ENCODE results near the gene CDH19.
"Not testable (repeated sequence)": the region's sequence is repeated elsewhere in the genome, so short reads cannot be mapped to it uniquely, and the experiment has no call there.

CDH19 gene

DNA sequence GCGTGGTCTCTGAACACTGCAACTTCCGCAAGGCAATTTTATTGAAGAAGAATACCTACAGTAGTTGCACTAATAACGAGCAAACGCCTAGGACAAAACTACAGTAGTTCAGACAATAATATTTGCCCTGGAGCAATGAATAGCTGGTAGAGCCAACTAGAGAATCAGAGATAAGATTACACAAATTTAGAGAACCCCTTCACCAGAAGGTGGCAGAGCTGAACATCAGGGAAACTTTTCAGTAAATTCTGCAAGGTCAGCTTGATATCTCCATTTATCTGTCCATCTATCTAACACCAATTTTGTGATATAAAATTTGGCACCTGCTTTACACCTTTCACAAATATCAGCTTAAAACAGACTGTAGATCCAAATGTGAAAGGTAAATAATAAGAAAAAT lies 43.8 kb downstream of the CDH19 start:
- DNase-seq = peak; percentile 40 to 73

DNA sequence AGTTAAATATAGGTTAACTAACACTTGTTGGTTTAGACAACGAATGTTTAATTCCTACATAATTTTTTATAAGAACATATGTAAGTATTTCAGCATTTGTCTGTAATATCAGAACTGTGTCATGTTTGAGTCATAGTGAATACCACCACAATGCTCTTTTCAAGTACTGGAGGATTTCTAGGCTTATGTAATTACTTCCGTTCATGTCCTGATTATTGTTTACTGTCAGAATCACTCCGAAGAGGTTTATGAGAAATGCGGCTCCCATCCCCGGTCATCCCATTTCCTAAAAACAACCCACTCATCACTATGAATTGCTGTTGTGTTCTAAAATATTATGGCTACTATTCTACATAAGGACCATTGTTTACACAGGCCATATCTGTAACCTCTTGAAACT lies 45.1 kb downstream of the CDH19 start:
- no peak for DNase-seq

DNA sequence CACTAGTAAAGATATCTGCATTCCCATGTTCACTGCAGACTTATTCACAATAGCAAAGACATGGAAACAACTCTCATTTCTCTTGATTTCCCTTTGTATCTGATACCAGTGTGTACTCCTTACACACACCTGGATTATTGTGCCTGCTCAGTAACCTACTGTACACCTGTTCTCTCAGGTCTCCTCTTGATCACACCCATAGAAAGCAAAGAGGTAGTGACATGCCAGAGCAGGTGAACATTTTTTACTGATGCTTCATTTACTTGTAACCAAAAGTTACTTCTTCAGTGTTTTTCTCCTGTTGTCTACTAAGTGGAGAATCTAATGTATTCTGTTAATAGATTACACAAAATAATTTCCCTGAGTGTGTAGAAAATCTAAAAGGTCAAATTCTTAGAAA lies 46.8 kb downstream of the CDH19 start:
- DNase-seq = no peak

GRCh38 chr18:66555585-66555984 lies 48.3 kb downstream of the CDH19 start:
- no peak for DNase-seq

GRCh38 chr18:66553824-66554223 lies 50.1 kb downstream of the CDH19 start:
- DNase-seq = no peak

DNA sequence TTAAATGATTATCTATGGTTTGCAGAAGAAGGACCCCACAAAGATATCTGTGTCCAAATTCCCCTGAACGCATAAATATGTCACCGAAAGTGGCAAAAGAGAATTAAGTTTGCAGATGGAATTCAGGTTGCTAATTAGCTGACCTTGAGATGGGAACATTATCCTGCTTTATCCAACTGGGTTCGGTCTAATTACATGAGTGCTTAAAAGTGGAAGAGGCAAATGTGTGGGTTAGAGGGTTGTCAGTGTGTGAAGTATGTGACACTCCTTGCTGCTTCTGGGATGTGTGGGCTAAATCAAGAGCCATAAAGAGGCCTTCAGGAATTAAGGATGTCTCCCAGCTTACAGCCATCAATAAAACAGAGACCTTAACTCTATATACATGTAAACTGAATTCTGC lies 53.5 kb downstream of the CDH19 start:
- DNase-seq = no peak

GRCh38 chr18:66548747-66549146 lies 55.1 kb downstream of the CDH19 start:
- DNase-seq = no peak

GRCh38 chr18:66534110-66534509 lies 69.8 kb downstream of the CDH19 start:
- DNase-seq = peak; percentile 66 to 90

GRCh38 chr18:66533693-66534092 lies 70.2 kb downstream of the CDH19 start:
- DNase-seq = peak; percentile 73 to 94

DNA sequence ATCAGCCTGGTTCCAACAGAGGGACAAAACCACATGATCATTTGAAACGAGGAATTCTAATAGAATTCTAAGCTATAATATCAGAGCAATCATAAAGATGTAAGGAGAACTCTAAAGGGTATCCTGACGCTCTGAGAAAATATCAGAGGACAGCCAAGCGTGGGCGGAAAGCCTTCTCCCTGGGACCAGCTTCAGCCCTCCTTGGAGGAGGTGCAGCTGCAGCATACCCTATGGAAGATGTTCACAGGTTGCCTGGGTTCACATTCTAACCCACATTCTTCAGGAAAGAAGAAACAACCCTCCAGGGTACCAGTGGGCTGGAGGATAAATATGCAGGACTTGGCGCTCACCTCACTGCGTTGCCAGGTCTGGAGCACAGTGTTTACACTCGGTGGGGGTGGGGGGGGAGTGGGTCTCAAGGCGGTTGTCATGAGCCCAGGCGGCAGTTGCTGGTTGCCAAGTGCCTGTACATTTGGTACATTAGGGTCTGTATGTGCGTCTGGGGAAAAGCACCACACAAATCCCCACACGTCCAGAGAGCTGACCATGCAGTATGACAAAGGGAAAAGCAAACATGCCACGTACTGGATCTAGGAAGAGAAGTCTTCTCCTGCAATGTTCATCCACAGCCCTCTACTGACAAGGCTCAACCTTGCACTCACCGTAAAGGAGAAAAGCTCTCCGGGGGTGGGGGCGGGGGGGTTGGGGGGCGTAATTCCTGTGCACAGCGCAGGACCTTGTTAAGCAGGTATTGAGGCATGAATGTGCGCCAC lies 80.5 kb downstream of the CDH19 start:
- DNase-seq = no peak

- DNase-seq = no peak
Measured at GRCh38 chr18:66513996-66514395, 89.9 kb downstream of the CDH19 start.

DNA sequence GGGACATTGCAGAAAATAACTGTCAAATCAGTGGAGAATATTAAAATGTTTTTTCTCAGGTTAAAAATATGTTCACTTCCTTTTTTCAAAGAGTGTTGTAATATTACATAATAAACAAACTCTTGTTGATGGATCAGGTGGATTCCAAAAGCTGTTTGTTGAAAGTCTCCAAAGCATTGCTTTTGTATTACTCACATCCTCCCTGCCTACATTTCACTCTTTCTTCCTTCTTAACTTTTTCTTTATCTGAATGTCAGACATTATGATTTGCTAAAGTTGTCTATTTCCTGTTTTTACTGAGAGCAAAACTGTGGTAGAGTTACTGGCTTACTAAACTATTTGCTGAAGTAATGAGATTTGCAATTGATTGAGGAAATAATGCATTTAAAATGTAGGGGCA lies 92.1 kb downstream of the CDH19 start:
- no peak for DNase-seq

GRCh38 chr18:66511289-66511688 lies 92.6 kb downstream of the CDH19 start:
- no peak for DNase-seq

DNA sequence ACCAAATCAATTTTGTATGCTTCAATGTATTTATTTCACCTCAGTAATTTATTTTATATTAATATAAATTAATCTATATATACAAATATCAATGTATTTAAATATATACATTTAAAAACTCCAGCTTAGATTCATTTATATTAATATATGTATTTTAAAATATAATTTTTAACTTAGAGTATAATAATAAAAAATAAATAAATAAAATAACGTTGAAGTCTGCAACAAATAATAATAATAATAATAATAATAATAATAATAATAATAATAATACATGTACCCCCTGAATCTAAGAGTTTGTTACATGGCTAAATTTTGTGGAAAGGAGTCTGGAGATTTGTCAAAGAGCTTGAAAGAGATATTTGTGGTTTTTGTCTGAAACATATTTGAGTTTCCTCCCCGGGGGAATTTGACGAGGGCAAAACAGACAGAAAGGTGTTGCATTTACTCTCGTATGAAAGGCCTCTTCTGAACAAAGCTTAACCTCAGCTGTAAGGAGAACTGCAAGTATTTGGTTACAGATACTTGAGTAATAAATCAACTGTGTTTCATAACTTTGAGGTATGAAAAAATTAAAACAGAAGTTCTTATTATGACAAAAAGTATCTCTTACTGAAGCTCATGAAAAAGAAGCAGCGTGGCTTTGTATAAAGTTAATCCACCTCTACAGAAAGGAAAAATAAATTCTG lies 93.4 kb downstream of the CDH19 start:
- no peak for DNase-seq

DNA sequence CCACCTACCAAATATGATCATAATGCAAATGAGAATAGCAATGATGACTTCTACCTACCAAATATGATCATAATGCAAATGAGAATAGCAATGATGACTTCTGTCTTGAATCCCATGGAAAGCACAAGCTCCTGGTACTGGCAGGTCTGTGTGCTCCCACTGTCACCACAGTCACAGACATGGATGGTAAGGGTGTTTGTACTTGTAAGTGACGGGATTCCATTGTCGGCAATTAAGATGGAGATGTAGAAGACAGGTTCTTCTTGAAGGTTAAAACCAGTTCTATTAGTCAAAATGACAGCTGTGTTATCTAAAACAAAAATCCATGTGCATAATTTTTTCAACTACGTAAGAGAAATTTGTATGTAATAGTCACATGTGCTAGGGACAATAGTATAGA lies 95.0 kb downstream of the CDH19 start:
- no peak for DNase-seq

DNA sequence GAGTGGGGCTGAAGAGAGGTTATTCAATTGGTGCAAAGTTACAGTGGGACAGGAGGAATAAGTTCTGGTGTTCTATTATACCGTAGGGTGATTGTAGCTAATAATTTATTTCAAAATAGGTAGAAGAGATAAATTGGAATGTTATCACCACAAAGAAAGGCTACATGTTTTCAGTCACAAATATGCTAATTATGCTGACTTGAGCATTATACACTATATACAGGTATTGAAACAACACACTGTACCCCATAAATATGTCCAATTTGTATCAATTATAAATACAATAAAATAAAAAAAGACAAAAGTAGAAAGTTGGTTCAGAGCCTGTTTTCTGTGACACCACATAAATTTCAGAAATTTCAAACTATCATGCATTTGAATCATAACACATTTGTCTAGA lies 97.7 kb downstream of the CDH19 start:
- DNase-seq = no peak

DNA sequence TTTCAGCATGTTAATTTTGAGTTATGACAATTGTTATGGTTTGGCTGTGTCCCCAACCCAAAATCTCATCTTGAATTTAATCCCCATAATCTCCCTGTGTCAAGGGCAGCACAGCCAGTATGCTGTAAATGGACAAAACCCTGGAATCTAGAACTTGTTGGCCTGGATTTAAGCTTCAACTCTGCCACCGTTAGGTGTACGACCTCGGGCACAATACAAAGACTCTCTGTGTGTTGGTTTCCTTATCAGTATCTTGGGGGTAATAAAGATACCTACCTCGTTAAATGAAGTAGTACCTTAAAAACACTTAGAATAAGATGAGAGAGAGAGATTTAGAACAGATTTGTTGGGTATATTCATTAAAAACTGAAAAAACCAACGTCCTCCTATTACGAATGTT lies 106.5 kb downstream of the CDH19 start:
- no peak for DNase-seq

DNA sequence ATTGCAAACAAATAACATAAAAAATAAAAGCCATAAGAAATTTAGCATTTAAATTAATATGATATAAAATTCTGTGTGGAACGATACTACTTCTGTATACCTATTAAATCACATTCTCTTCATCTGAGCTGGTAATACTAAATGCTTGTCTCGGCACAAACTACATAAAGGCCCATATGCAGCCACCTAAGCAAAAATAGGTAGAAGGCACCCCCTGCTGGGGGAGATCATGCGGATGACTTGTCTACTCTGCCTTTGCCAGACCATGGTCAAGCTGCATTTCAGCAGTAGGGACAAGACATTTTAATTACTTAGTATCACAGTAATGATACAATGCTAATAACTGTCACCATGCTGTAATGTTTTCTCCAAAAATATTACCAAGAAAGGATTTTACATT lies 108.0 kb downstream of the CDH19 start:
- peak; percentile 33 to 73 for DNase-seq

GRCh38 chr18:66473882-66474281 lies 130.0 kb downstream of the CDH19 start:
- DNase-seq = no peak

GRCh38 chr18:66466184-66466583 lies 137.7 kb downstream of the CDH19 start:
- not testable (repeated sequence) for DNase-seq

DNA sequence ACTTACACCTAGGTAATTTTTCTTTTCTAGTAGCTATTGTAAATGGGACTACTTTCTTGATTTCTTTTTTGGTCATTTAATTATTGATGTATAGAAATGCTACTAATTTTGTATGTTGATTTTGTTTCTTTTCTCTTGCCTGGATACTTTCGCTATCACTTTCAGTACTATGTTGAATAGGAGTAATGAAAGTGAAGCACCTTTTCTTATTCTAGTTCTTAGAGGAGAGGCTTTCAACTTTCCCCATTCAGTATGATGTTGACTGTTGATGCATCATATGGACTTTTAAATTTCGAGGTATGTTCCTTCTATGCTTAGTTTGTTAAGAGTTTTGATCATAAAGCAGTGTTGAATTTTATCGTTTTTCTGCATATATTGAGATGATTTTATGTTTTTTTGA lies 142.5 kb downstream of the CDH19 start:
- no peak for DNase-seq

GRCh38 chr18:66457245-66457644 lies 146.6 kb downstream of the CDH19 start:
- no peak for DNase-seq

Data from NCI-H2081 (cell line).